Testis (tissue), 2 donors: ENCODE measurements around the gene PLOD2.

Source experiments
- POLR2A ChIP-seq: fragments of 450-650 bp; IDR thresholded peaks from one replicate; pipeline ENCODE4 v1.6.1; 2017; ENCODE audit warnings: antibody characterized with exemption, mild to moderate bottlenecking, moderate library complexity
- TF ChIP-seq, protein P1 (sequence below), 3 experiments: fragments of 450-650 bp in 2 of 3; fragments of 200-600 bp in 1 of 3; sonication (generic) in 1 of 3; IDR thresholded peaks; one replicate each; pipeline ENCODE4 v1.5.1; 2016 to 2019; ENCODE audit warnings: antibody characterized with exemption in 3 of 3, mild to moderate bottlenecking in 2 of 3, moderate library complexity in 1 of 3

DNA sequence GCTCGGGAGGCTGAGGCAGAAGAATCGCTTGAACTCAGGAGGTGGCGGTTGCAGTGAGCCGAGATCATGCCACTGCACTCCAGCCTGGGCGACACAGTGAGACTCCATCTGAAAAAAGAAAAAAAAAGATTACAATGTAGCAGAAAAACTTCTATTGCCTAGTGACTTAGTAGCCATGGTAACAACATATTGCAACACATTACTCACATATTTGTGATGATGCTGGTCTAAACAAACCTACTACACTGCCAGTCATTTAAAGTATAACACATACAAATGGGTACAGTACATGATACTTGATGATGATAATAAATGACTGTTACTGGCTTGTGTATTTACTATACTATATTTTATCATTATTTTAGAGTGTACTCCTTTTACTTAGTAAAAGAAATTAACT is 125.6 kb downstream of the PLOD2 start:
- TF ChIP-seq, protein P1, sequence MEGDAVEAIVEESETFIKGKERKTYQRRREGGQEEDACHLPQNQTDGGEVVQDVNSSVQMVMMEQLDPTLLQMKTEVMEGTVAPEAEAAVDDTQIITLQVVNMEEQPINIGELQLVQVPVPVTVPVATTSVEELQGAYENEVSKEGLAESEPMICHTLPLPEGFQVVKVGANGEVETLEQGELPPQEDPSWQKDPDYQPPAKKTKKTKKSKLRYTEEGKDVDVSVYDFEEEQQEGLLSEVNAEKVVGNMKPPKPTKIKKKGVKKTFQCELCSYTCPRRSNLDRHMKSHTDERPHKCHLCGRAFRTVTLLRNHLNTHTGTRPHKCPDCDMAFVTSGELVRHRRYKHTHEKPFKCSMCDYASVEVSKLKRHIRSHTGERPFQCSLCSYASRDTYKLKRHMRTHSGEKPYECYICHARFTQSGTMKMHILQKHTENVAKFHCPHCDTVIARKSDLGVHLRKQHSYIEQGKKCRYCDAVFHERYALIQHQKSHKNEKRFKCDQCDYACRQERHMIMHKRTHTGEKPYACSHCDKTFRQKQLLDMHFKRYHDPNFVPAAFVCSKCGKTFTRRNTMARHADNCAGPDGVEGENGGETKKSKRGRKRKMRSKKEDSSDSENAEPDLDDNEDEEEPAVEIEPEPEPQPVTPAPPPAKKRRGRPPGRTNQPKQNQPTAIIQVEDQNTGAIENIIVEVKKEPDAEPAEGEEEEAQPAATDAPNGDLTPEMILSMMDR (IDR thresholded peaks at IDR 0.05) = no peak
- no peak for TF ChIP-seq POLR2A
